Ovary (tissue), 9 donors: Measurements from ENCODE around the gene CGB8. TPM values are rescaled to one million over a fixed set of nuclear protein-coding genes. Genes with fewer than 3 reads are reported as not detected.

Experiments used
- DNase-seq, 5 donors: peaks; one replicate each; pipeline ENCODE4 v3.0.0-alpha.2; 2019 to 2020
- H3K27ac ChIP-seq, 2 donors: fragments of 200-600 bp; one replicate each; pipeline versions ENCODE4 v1.5.1 to v1.8.0; 2019 to 2022
- H3K27me3 ChIP-seq: fragments of 200-600 bp; one replicate; pipeline ENCODE4 v1.8.0; 2022
- H3K36me3 ChIP-seq: fragments of 200-600 bp; sonication (generic); one replicate; pipeline ENCODE4 v1.5.1; 2019
- H3K4me1 ChIP-seq: one replicate; pipeline ENCODE4 v1.8.1; 2013; ENCODE audit warnings: mild to moderate bottlenecking, moderate library complexity; ENCODE audit not compliant: insufficient read depth
- H3K4me3 ChIP-seq: fragments of 200-600 bp; sonication (generic); one replicate; pipeline ENCODE4 v1.5.1; 2017
- H3K9me3 ChIP-seq, 2 donors: fragments of 200-600 bp in 1 of 2; sonication (generic) in 1 of 2; one replicate each; pipeline versions ENCODE4 v1.5.1 to v1.8.1; 2013 to 2019; ENCODE audit warnings: mild to moderate bottlenecking in 1 of 2, moderate library complexity in 1 of 2
- CTCF ChIP-seq, 3 donors: fragments of 450-650 bp in 2 of 3; fragments of 200-600 bp in 1 of 3; IDR thresholded peaks; one replicate each; pipeline versions ENCODE4 v1.5.1 to v1.8.0; 2016 to 2022; ENCODE audit warnings: antibody characterized with exemption in 3 of 3, mild to moderate bottlenecking in 1 of 3
- EP300 ChIP-seq: sonication (generic); formaldehyde crosslinking; IDR thresholded peaks from one replicate; pipeline ENCODE4 v1.6.1; 2017; ENCODE audit warnings: antibody characterized with exemption
- POLR2A ChIP-seq: fragments of 450-650 bp; IDR thresholded peaks from one replicate; pipeline ENCODE4 v1.6.1; 2017; ENCODE audit warnings: antibody characterized with exemption, mild to moderate bottlenecking, moderate library complexity
- WGBS, 3 donors: extraction: QIAGEN DNeasy Blood & Tissue Kit in 1 of 3; methylation state at CpG; one replicate each; pipeline versions ENCODE4 v1.1.5 to v1.1.7; 2013 to 2017; 5-methylcytosine and 5-hydroxymethylcytosine counted together
- intact Hi-C, 4 donors: fragments of 100-400 bp; cut with DNase I; formaldehyde crosslinking; loops; one replicate each; pipeline versions ENCODE4 v1.11.0 to v1.15.1; 2022 to 2023
- polyA plus RNA-seq, 2 donors: library from polyadenylated mRNA; stranded (reverse); fragments of 200-250 nt in 1 of 2; fragments of 350-450 nt in 1 of 2; fragmentation: Illumina TruSeq in 1 of 2; extraction: RNeasy Lipid Tissue Mini Kit (QIAGEN cat#74804) in 1 of 2; gene quantifications; one replicate each; pipeline ENCODE4 v1.2.3, GENCODE V29; 2013 to 2014
- total RNA-seq, 7 donors: library from RNA; depleted of rRNA in 2 of 7; stranded (reverse); fragments of >200 nt in 2 of 7; fragmentation: NEBNext Ultra II Directional in 3 of 7; extraction: Animal tissue kit (Norgen Biotek cat#: 25700) in 3 of 7; gene quantifications; one replicate each; pipeline versions ENCODE4 v1.1.0 to v1.2.4, GENCODE V29; 2016 to 2023
- donor health status: DM: no; HTN: no; CAD: no; lungs with moderate emphysema.
- donor health status: DM: no; HTN: no; CAD: no.
- donor health status: Bipolar disorder and iron deficiency.
- donor health status: DM: yes; HTN: yes; CAD: no.
- donor health status: DM: no; HTN: no; CAD: no.
- donor health status: DM: yes; HTN: yes; CAD: no.

CGB8 gene
- total and polyA plus RNA-seq, 9 donors = 0.46 TPM; not detected in 8

GRCh38 chr19:49017666-49018351 is 31.1 kb downstream of the CGB8 start:
- intact Hi-C loops = no loop called here
- Histone ChIP-seq H3K4me1 (peaks cover 7% of the 10 kb centered on the region), H3K4me3 (peak overlapping the region; percentile 29), H3K27me3 (no peaks in the 10 kb centered on the region), H3K27ac (no peak overlapping the region), H3K36me3 (no peaks in the 10 kb centered on the region), H3K9me3 (no peaks in the 10 kb centered on the region)
- no peak for TF ChIP-seq CTCF (IDR thresholded peaks at IDR 0.05)
- no peak for TF ChIP-seq EP300
- no peak for TF ChIP-seq POLR2A
- WGBS, 3 donors = 1 to 3% (median 1%) methylated on average over 17 to 62 of the region's 62 CpGs
- peak in 3 of 5 donors; percentile 29 to 62 (median 54) for DNase-seq

GRCh38 chr19:49017041-49017665 is 31.8 kb downstream of the CGB8 start, which contains the start of gene LHB:
Gene LHB, minus strand, starts transcription at chr19:49017091. Its CDS starts 10 bp downstream, at chr19:49017081.
- H3K27me3 ChIP-seq = no peaks in the 10 kb centered on the region
- H3K4me3 ChIP-seq = peak within 1 kb of the TSS; percentile 29
- intact Hi-C loops = no loop called here
- H3K36me3 ChIP-seq = no peaks in the 10 kb centered on the region
- H3K9me3 ChIP-seq = no peaks in the 10 kb centered on the region
- TF ChIP-seq POLR2A (no peak), CTCF (IDR thresholded peaks at IDR 0.05) (no peak), EP300 (no peak)
- peaks cover 7% of the 10 kb centered on the region for H3K4me1 ChIP-seq
- no peak for DNase-seq
- 61 to 64% (median 62%) methylated on average over 15 to 17 of the region's 17 CpGs for WGBS, 3 donors
- no peak within 1 kb of the TSS for H3K27ac ChIP-seq

GRCh38 chr19:49016067-49016839 is 32.7 kb downstream of the CGB8 start:
- H3K9me3 ChIP-seq = no peaks in the 10 kb centered on the region
- TF ChIP-seq POLR2A = no peak
- no peak for TF ChIP-seq CTCF (IDR thresholded peaks at IDR 0.05)
- TF ChIP-seq EP300 = no peak
- peaks cover 7% of the 10 kb centered on the region for H3K4me1 ChIP-seq
- no peak overlapping the region for H3K4me3 ChIP-seq
- DNase-seq = no peak
- intact Hi-C loops = no loop called here
- H3K27ac ChIP-seq = no peak overlapping the region
- H3K36me3 ChIP-seq = no peaks in the 10 kb centered on the region
- no peaks in the 10 kb centered on the region for H3K27me3 ChIP-seq
- 85 to 90% (median 90%) methylated on average over 23 to 28 of the region's 29 CpGs for WGBS, 3 donors

GRCh38 chr19:49014870-49015255 is 34.0 kb downstream of the CGB8 start:
- Histone ChIP-seq H3K27me3 (no peaks in the 10 kb centered on the region), H3K27ac (no peak overlapping the region), H3K4me3 (no peak overlapping the region), H3K36me3 (no peaks in the 10 kb centered on the region), H3K4me1 (peaks cover 7% of the 10 kb centered on the region), H3K9me3 (no peaks in the 10 kb centered on the region)
- 87 to 91% (median 88%) methylated on average over 18 of the region's 18 CpGs for WGBS, 3 donors
- TF ChIP-seq EP300 (no peak), CTCF (IDR thresholded peaks at IDR 0.05) (no peak), POLR2A (no peak)
- intact Hi-C loops = no loop called here
- no peak for DNase-seq
